Measurements from ENCODE around the gene KCNQ1. TPM values are rescaled to one million over a fixed set of nuclear protein-coding genes. Genes with fewer than 3 reads are reported as not detected.

KCNQ1 gene
- polyA plus RNA-seq, 4 donors, result 18.4 to 54.4 (median 21.3) TPM

GRCh38 chr11:2715716-2716350 lies 271.0 kb downstream of the KCNQ1 start:
- Histone ChIP-seq H3K4me1 (ENCODE audit: control insufficient read depth in 3 of 3, insufficient read depth in 2 of 3, low read depth in 1 of 3, low read length in 2 of 3) (no peaks in the 10 kb centered on the region), H3K36me3 (ENCODE audit: control insufficient read depth in 3 of 3, insufficient read depth in 2 of 3, low read depth in 1 of 3, low read length in 3 of 3) (peaks cover 0 to 8% (median 0%) of the 10 kb centered on the region in 3 donors), H3K4me3 (ENCODE audit: low read depth in 1 of 3, low read length in 3 of 3) (no peak overlapping the region), H3K27ac (ENCODE audit: low read depth in 1 of 3, low read length in 2 of 3) (no peak overlapping the region), H3K9me3 (ENCODE audit: control insufficient read depth in 2 of 2, insufficient read depth in 1 of 2, low read depth in 1 of 2, low read length in 1 of 2) (peaks cover 0 to 4% of the 10 kb centered on the region in 2 donors), H3K27me3 (ENCODE audit: control insufficient read depth in 3 of 3, insufficient read depth in 3 of 3, low read length in 3 of 3) (no peaks in the 10 kb centered on the region)
- 89 to 94% (median 89%) methylated on average over 15 of the region's 15 CpGs for WGBS, 3 donors
- FAIRE-seq, result no peak
- DNase-seq, result no peak

- no peaks in the 10 kb centered on the region for H3K9me3 ChIP-seq (ENCODE audit: control insufficient read depth in 2 of 2, insufficient read depth in 1 of 2, low read depth in 1 of 2, low read length in 1 of 2)
- H3K4me3 ChIP-seq (ENCODE audit: low read depth in 1 of 3, low read length in 3 of 3), result no peak overlapping the region
- H3K36me3 ChIP-seq (ENCODE audit: control insufficient read depth in 3 of 3, insufficient read depth in 2 of 3, low read depth in 1 of 3, low read length in 3 of 3), result peaks cover 0 to 14% (median 0%) of the 10 kb centered on the region in 3 donors
- no peaks in the 10 kb centered on the region for H3K27me3 ChIP-seq (ENCODE audit: control insufficient read depth in 3 of 3, insufficient read depth in 3 of 3, low read length in 3 of 3)
- WGBS, 3 donors, result 86 to 95% (median 92%) methylated on average over 14 of the region's 14 CpGs
- FAIRE-seq (no peak), DNase-seq (no peak)
- H3K27ac ChIP-seq (ENCODE audit: low read depth in 1 of 3, low read length in 2 of 3), result no peak overlapping the region
- no peaks in the 10 kb centered on the region for H3K4me1 ChIP-seq (ENCODE audit: control insufficient read depth in 3 of 3, insufficient read depth in 2 of 3, low read depth in 1 of 3, low read length in 2 of 3)
Measured at GRCh38 chr11:2716376-2717095, 271.7 kb downstream of the KCNQ1 start.

- WGBS, 3 donors, result 84 to 86% (median 85%) methylated on average over 22 of the region's 22 CpGs
- no peak for FAIRE-seq
Measured at GRCh38 chr11:2717561-2718325, 272.9 kb downstream of the KCNQ1 start.

GRCh38 chr11:2718817-2719438 lies 274.1 kb downstream of the KCNQ1 start:
- no peak overlapping the region for H3K27ac ChIP-seq (ENCODE audit: low read depth in 1 of 3, low read length in 2 of 3)
- FAIRE-seq (no peak), DNase-seq (no peak)
- 93 to 94% (median 94%) methylated on average over 11 of the region's 11 CpGs for WGBS, 3 donors
- H3K9me3 ChIP-seq (ENCODE audit: control insufficient read depth in 2 of 2, insufficient read depth in 1 of 2, low read depth in 1 of 2, low read length in 1 of 2), result no peaks in the 10 kb centered on the region
- H3K4me1 ChIP-seq (ENCODE audit: control insufficient read depth in 3 of 3, insufficient read depth in 2 of 3, low read depth in 1 of 3, low read length in 2 of 3), result peaks cover 0 to 1% (median 0%) of the 10 kb centered on the region in 3 donors
- H3K27me3 ChIP-seq (ENCODE audit: control insufficient read depth in 3 of 3, insufficient read depth in 3 of 3, low read length in 3 of 3), result no peaks in the 10 kb centered on the region
- H3K4me3 ChIP-seq (ENCODE audit: low read depth in 1 of 3, low read length in 3 of 3), result no peak overlapping the region
- H3K36me3 ChIP-seq (ENCODE audit: control insufficient read depth in 3 of 3, insufficient read depth in 2 of 3, low read depth in 1 of 3, low read length in 3 of 3), result peaks cover 0 to 9% (median 0%) of the 10 kb centered on the region in 3 donors

More at GRCh38 chr11:2717561-2718325, 272.9 kb downstream of the KCNQ1 start:
- no peaks in the 10 kb centered on the region for H3K9me3 ChIP-seq (ENCODE audit: control insufficient read depth in 2 of 2, insufficient read depth in 1 of 2, low read depth in 1 of 2, low read length in 1 of 2)
- peaks cover 0 to 11% (median 0%) of the 10 kb centered on the region in 3 donors for H3K36me3 ChIP-seq (ENCODE audit: control insufficient read depth in 3 of 3, insufficient read depth in 2 of 3, low read depth in 1 of 3, low read length in 3 of 3)
- no peak overlapping the region for H3K4me3 ChIP-seq (ENCODE audit: low read depth in 1 of 3, low read length in 3 of 3)
- DNase-seq, result no peak
- H3K27me3 ChIP-seq (ENCODE audit: control insufficient read depth in 3 of 3, insufficient read depth in 3 of 3, low read length in 3 of 3), result no peaks in the 10 kb centered on the region
- H3K27ac ChIP-seq (ENCODE audit: low read depth in 1 of 3, low read length in 2 of 3), result no peak overlapping the region
- no peaks in the 10 kb centered on the region for H3K4me1 ChIP-seq (ENCODE audit: control insufficient read depth in 3 of 3, insufficient read depth in 2 of 3, low read depth in 1 of 3, low read length in 2 of 3)

GRCh38 chr11:2719831-2720590 lies 275.2 kb downstream of the KCNQ1 start:
- H3K36me3 ChIP-seq (ENCODE audit: control insufficient read depth in 3 of 3, insufficient read depth in 2 of 3, low read depth in 1 of 3, low read length in 3 of 3), result peaks cover 0 to 11% (median 0%) of the 10 kb centered on the region in 3 donors
- no peak for FAIRE-seq
- H3K27me3 ChIP-seq (ENCODE audit: control insufficient read depth in 3 of 3, insufficient read depth in 3 of 3, low read length in 3 of 3), result no peaks in the 10 kb centered on the region
- 84 to 88% (median 85%) methylated on average over 17 of the region's 17 CpGs for WGBS, 3 donors
- H3K4me1 ChIP-seq (ENCODE audit: control insufficient read depth in 3 of 3, insufficient read depth in 2 of 3, low read depth in 1 of 3, low read length in 2 of 3), result peaks cover 0 to 12% (median 0%) of the 10 kb centered on the region in 3 donors
- no peak overlapping the region for H3K4me3 ChIP-seq (ENCODE audit: low read depth in 1 of 3, low read length in 3 of 3)
- no peaks in the 10 kb centered on the region for H3K9me3 ChIP-seq (ENCODE audit: control insufficient read depth in 2 of 2, insufficient read depth in 1 of 2, low read depth in 1 of 2, low read length in 1 of 2)
- no peak for DNase-seq
- H3K27ac ChIP-seq (ENCODE audit: low read depth in 1 of 3, low read length in 2 of 3), result no peak overlapping the region

GRCh38 chr11:2721210-2721916 lies 276.6 kb downstream of the KCNQ1 start:
- no peak for DNase-seq

GRCh38 chr11:2722955-2723354 lies 278.1 kb downstream of the KCNQ1 start:
- H3K4me3 ChIP-seq (ENCODE audit: low read depth in 1 of 3, low read length in 3 of 3), result no peak overlapping the region
- DNase-seq, result no peak
- H3K27me3 ChIP-seq (ENCODE audit: control insufficient read depth in 3 of 3, insufficient read depth in 3 of 3, low read length in 3 of 3), result no peaks in the 10 kb centered on the region
- peaks cover 0 to 20% (median 0%) of the 10 kb centered on the region in 3 donors for H3K36me3 ChIP-seq (ENCODE audit: control insufficient read depth in 3 of 3, insufficient read depth in 2 of 3, low read depth in 1 of 3, low read length in 3 of 3)
- no peak overlapping the region for H3K27ac ChIP-seq (ENCODE audit: low read depth in 1 of 3, low read length in 2 of 3)
- WGBS, 3 donors, result 60 to 74% (median 74%) methylated on average over 15 of the region's 15 CpGs
- no peak for FAIRE-seq
- H3K4me1 ChIP-seq (ENCODE audit: control insufficient read depth in 3 of 3, insufficient read depth in 2 of 3, low read depth in 1 of 3, low read length in 2 of 3), result peaks cover 2 to 40% (median 4%) of the 10 kb centered on the region in 3 donors
- H3K9me3 ChIP-seq (ENCODE audit: control insufficient read depth in 2 of 2, insufficient read depth in 1 of 2, low read depth in 1 of 2, low read length in 1 of 2), result peaks cover 0 to 7% of the 10 kb centered on the region in 2 donors

More at GRCh38 chr11:2721210-2721916, 276.6 kb downstream of the KCNQ1 start:
- 87 to 90% (median 90%) methylated on average over 27 of the region's 27 CpGs for WGBS, 3 donors
- Histone ChIP-seq H3K27me3 (ENCODE audit: control insufficient read depth in 3 of 3, insufficient read depth in 3 of 3, low read length in 3 of 3) (no peaks in the 10 kb centered on the region), H3K4me3 (ENCODE audit: low read depth in 1 of 3, low read length in 3 of 3) (no peak overlapping the region), H3K9me3 (ENCODE audit: control insufficient read depth in 2 of 2, insufficient read depth in 1 of 2, low read depth in 1 of 2, low read length in 1 of 2) (no peaks in the 10 kb centered on the region), H3K4me1 (ENCODE audit: control insufficient read depth in 3 of 3, insufficient read depth in 2 of 3, low read depth in 1 of 3, low read length in 2 of 3) (peaks cover 2 to 24% (median 4%) of the 10 kb centered on the region in 3 donors), H3K27ac (ENCODE audit: low read depth in 1 of 3, low read length in 2 of 3) (no peak overlapping the region), H3K36me3 (ENCODE audit: control insufficient read depth in 3 of 3, insufficient read depth in 2 of 3, low read depth in 1 of 3, low read length in 3 of 3) (peaks cover 0 to 11% (median 0%) of the 10 kb centered on the region in 3 donors)
- no peak for FAIRE-seq

Data from small intestine (tissue), 7 donors.